Measurements from ENCODE around the gene CDC7.
A peak's percentile ranks its signal among the peaks of the same experiment; 100 is the strongest.

CDC7 gene

GRCh38 chr1:91545506-91546300 is 45.1 kb downstream of the CDC7 start:
- DNase-seq (ENCODE audit: low read depth) = no peak
- no peak for TF ChIP-seq CTCF (IDR thresholded peaks at IDR 0.05; ENCODE audit: insufficient read depth, low read depth, low read length, missing control alignments)
- H3K4me3 ChIP-seq (ENCODE audit: low read depth, low read length) = no peak overlapping the region

GRCh38 chr1:91546301-91546581 is 45.6 kb downstream of the CDC7 start:
- TF ChIP-seq CTCF (IDR thresholded peaks at IDR 0.05; ENCODE audit: insufficient read depth, low read depth, low read length, missing control alignments) = no peak

GRCh38 chr1:91546876-91547275 is 46.2 kb downstream of the CDC7 start:
- no peak for DNase-seq (ENCODE audit: low read depth)
- H3K4me3 ChIP-seq (ENCODE audit: low read depth, low read length) = no peak overlapping the region
- TF ChIP-seq CTCF (IDR thresholded peaks at IDR 0.05; ENCODE audit: insufficient read depth, low read depth, low read length, missing control alignments) = no peak

More at GRCh38 chr1:91546301-91546581, 45.6 kb downstream of the CDC7 start:
- DNase-seq (ENCODE audit: low read depth) = no peak
- no peak overlapping the region for H3K4me3 ChIP-seq (ENCODE audit: low read depth, low read length)

DNA sequence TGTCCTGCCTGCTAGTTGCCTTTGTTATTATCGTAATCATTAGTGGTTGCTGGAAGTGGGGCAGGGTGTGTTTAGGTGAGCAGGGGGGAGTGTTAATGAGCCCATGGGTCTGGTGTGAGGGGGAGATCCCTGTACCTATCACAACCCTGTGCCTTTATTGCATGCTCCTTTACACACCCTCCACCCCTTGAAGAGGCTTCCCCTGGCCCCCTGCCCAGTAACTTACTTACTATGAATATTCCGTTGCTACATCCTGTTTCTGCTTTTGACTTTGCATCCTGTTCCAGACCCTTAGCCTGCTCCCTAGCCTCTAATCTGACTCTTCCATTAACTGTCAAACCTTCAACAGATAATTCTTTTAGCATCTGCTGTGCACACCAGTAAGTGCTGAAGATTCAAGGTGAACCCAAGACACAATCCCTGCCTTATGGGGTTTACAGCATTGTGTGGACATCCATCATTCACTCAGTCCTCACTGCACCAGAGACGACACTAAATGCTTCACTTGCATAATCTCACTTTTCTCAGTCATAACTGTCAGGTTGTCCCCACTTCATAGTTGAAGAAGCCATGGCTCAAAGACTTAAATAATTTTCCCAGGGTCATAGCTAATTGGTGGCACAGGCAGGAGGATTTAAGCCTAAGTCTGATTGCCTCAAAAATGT is 47.9 kb downstream of the CDC7 start:
- DNase-seq (ENCODE audit: low read depth) = peak; percentile 16
- no peak overlapping the region for H3K4me3 ChIP-seq (ENCODE audit: low read depth, low read length)
- no peak for TF ChIP-seq CTCF (IDR thresholded peaks at IDR 0.05; ENCODE audit: insufficient read depth, low read depth, low read length, missing control alignments)

GRCh38 chr1:91549041-91549735 is 48.5 kb downstream of the CDC7 start:
- DNase-seq (ENCODE audit: low read depth) = peak; percentile 50
- no peak for TF ChIP-seq CTCF (IDR thresholded peaks at IDR 0.05; ENCODE audit: insufficient read depth, low read depth, low read length, missing control alignments)

GRCh38 chr1:91550961-91551360 is 50.3 kb downstream of the CDC7 start:
- H3K4me3 ChIP-seq (ENCODE audit: low read depth, low read length) = no peak overlapping the region
- no peak for TF ChIP-seq CTCF (IDR thresholded peaks at IDR 0.05; ENCODE audit: insufficient read depth, low read depth, low read length, missing control alignments)
- peak; percentile 26 for DNase-seq (ENCODE audit: low read depth)

More at GRCh38 chr1:91549041-91549735, 48.5 kb downstream of the CDC7 start:
- no peak overlapping the region for H3K4me3 ChIP-seq (ENCODE audit: low read depth, low read length)
